Naive thymus-derived CD8-positive, alpha-beta T cell (primary cell): ENCODE measurements around the gene PRKCD. TPM values are rescaled to one million over a fixed set of nuclear protein-coding genes. Genes with fewer than 3 reads are reported as not detected.

Source experiments
- ATAC-seq, 2 donors: fragments of 150-1000 bp; cut with Tn5 transposase in 1 of 2; sonication (Bioruptor Pico), chemical (Tn5 transposase) in 1 of 2; 1 replicate in 1 of 2; 2 replicates in 1 of 2; pipeline ENCODE4 v1.10.0; 2021; ENCODE audit warnings: mild to moderate bottlenecking in 2 of 2, moderate library complexity in 2 of 2
- POLR2A ChIA-PET: fragments of 350-600 bp; sonication (Branson Sonifier 250); formaldehyde crosslinking; loops from one replicate; lab custom pipeline; 2021; ENCODE audit warnings: antibody characterized with exemption; lab: Charles Lee
- DNase-seq, 10 donors: peaks; one replicate each; pipeline versions ENCODE4 v3.0.0 to v3.0.0-alpha.2; 2020 to 2022
- H3K27ac Mint-ChIP-seq, 10 donors: one replicate each; pipeline ENCODE4 v1.8.0; 2020 to 2022; ENCODE audit warnings: mild to moderate bottlenecking in 10 of 10, mixed read lengths in 10 of 10, moderate library complexity in 4 of 10, inconsistent platforms in 1 of 10
- H3K27me3 Mint-ChIP-seq, 5 donors: one replicate each; pipeline ENCODE4 v1.8.0; 2021 to 2022; ENCODE audit warnings: mixed read lengths in 5 of 5
- H3K36me3 Mint-ChIP-seq, 3 donors: one replicate each; pipeline ENCODE4 v1.8.0; 2020 to 2022; ENCODE audit warnings: mixed read lengths in 3 of 3, mild to moderate bottlenecking in 2 of 3, inconsistent platforms in 1 of 3
- H3K4me1 Mint-ChIP-seq, 4 donors: one replicate each; pipeline ENCODE4 v1.8.0; 2021 to 2022; ENCODE audit warnings: mixed read lengths in 4 of 4
- H3K4me3 Mint-ChIP-seq, 10 donors: one replicate each; pipeline ENCODE4 v1.8.0; 2020 to 2022; ENCODE audit warnings: mild to moderate bottlenecking in 10 of 10, mixed read lengths in 10 of 10, moderate library complexity in 6 of 10, inconsistent platforms in 1 of 10
- H3K9me3 Mint-ChIP-seq, 9 donors: one replicate each; pipeline ENCODE4 v1.8.0; 2020 to 2022; ENCODE audit warnings: mixed read lengths in 9 of 9, mild to moderate bottlenecking in 3 of 9, inconsistent platforms in 1 of 9, moderate library complexity in 1 of 9
- polyA plus RNA-seq, 3 donors: library from polyadenylated mRNA; unstranded; fragments of 300-500 nt; fragmentation: Illumina TruSeq; gene quantifications; one replicate each; pipeline ENCODE4 v1.2.3, GENCODE V29; 2021
- total RNA-seq, 8 experiments: library from RNA in 2 of 8; stranded (reverse) in 2 of 8; gene quantifications; one replicate each; pipeline ENCODE4 v1.2.3 and lab custom pipeline; 2021 to 2026

Gene PRKCD
- total and polyA plus RNA-seq, 5 experiments from 2014 or later: 5.5 to 12.2 (median 11.0) TPM

GRCh38 chr3:53151870-53152660 lies 8.9 kb upstream of the PRKCD start:
- POLR2A ChIA-PET: no interaction called here
- ATAC-seq: no peak
- no peaks in the 10 kb centered on the region for H3K36me3 Mint-ChIP-seq
- no peaks in the 10 kb centered on the region for H3K9me3 Mint-ChIP-seq
- peaks cover 10 to 46% (median 25%) of the 10 kb centered on the region in 5 donors for H3K27me3 Mint-ChIP-seq
- H3K4me1 Mint-ChIP-seq: no peaks in the 10 kb centered on the region
- no peak overlapping the region for H3K27ac Mint-ChIP-seq
- no peak overlapping the region for H3K4me3 Mint-ChIP-seq
- no peak for DNase-seq

- H3K27ac Mint-ChIP-seq: peak overlapping the region in 1 of 10 donors; percentile 29
Observed at GRCh38 chr3:53153264-53153823, 7.7 kb upstream of the PRKCD start.

DNA sequence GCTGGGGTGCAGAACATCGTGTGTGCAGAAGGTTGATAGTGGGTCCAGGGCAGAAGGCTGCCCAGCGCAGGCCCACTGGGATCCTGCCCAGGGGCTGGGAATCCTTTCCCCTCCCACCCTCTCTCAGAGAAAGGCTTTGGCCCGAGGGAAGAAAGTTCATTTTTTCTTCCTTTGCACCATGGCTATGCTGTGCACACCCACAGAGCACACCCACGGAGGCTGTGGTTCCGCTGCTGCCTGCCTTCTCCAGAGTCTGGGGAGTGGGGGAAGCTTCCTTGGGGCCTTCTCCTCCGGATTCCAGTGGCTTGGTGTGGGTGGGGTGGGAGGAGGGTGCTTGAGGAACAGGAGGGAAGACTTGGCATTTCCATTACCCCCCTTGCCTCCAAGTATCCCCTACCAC lies 7.0 kb upstream of the PRKCD start:
- Mint-ChIP-seq H3K4me1 (peaks cover 0 to 11% (median under 1%) of the 10 kb centered on the region in 4 donors), H3K27me3 (peaks cover 12 to 55% (median 25%) of the 10 kb centered on the region in 5 donors), H3K9me3 (no peaks in the 10 kb centered on the region), H3K36me3 (no peaks in the 10 kb centered on the region), H3K4me3 (no peak overlapping the region), H3K27ac (peak overlapping the region in 1 of 10 donors; percentile 65)
- DNase-seq: no peak
- POLR2A ChIA-PET: no interaction called here
- no peak for ATAC-seq

More at GRCh38 chr3:53153264-53153823, 7.7 kb upstream of the PRKCD start:
- Mint-ChIP-seq H3K4me1 (peaks cover 0 to 4% (median under 1%) of the 10 kb centered on the region in 4 donors), H3K9me3 (no peaks in the 10 kb centered on the region), H3K36me3 (no peaks in the 10 kb centered on the region), H3K27me3 (peaks cover 12 to 55% (median 25%) of the 10 kb centered on the region in 5 donors), H3K4me3 (no peak overlapping the region)
- no peak for DNase-seq
- ATAC-seq: no peak
- POLR2A ChIA-PET: no interaction called here

DNA sequence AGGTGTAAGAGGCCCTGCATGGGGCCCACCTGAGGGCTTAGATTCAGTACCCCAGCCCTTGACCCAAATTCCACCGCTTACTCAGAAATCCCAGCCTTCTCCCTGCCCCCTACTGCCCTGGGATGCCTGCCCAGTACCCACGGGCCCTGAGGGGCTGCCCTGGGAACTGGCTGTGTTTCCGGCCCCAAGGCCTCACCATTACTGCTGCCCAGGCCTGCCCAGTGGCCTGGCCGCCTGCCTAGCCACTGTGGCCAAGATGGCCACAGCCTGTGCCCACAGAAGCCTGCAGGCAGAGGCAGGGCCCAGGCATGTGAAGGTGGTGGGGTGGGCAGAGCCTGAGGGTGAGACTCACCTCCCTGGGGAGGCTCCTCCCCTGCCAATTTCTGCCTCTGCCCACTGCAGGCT lies 6.1 kb upstream of the PRKCD start:
- ATAC-seq (no peak), DNase-seq (no peak)
- Mint-ChIP-seq H3K27ac (no peak overlapping the region), H3K27me3 (peaks cover 12 to 55% (median 22%) of the 10 kb centered on the region in 5 donors), H3K9me3 (no peaks in the 10 kb centered on the region), H3K4me1 (peaks cover 1 to 15% (median 1%) of the 10 kb centered on the region in 4 donors), H3K4me3 (no peak overlapping the region), H3K36me3 (no peaks in the 10 kb centered on the region)
- POLR2A ChIA-PET: no interaction called here

- POLR2A ChIA-PET: interaction anchor here (0.5 kb wide), 1 partner anchor 9 kb away, joined by 3 read pairs; no protein-coding TSS in a partner anchor
- H3K4me3 Mint-ChIP-seq: peak overlapping the region in 1 of 10 donors; percentile 41
- H3K4me1 Mint-ChIP-seq: peaks cover 6 to 21% (median 8%) of the 10 kb centered on the region in 4 donors
- DNase-seq: no peak
- H3K36me3 Mint-ChIP-seq: no peaks in the 10 kb centered on the region
- H3K27me3 Mint-ChIP-seq: peaks cover 12 to 55% (median 22%) of the 10 kb centered on the region in 5 donors
- no peak for ATAC-seq
- no peaks in the 10 kb centered on the region for H3K9me3 Mint-ChIP-seq
- H3K27ac Mint-ChIP-seq: no peak overlapping the region
Observed at GRCh38 chr3:53155760-53156159, 5.2 kb upstream of the PRKCD start.

DNA sequence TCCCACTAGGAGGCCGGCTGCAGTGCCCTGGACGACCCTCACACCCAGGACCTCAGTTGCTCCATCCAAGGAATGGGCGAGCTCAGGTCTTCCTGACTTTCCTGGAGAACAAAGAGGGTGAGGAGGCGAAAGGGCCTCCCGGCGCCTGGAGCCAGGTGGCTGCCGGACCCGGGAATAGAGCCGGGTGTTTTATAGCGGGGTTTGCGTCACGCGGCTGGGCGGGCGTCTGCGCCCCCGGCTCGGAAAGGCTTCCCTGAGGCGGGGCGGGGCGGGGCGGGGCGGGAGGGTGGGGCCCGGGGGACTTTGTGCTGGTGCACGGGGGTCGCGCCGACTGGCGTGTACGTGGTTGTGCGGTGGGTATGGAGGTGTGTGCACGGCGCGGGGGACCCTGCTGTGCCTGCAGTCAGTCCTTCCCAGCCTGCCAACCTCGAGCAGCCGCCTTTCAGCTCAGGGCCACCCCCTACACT lies 4.6 kb upstream of the PRKCD start:
- peaks cover 6 to 21% (median 8%) of the 10 kb centered on the region in 4 donors for H3K4me1 Mint-ChIP-seq
- no peaks in the 10 kb centered on the region for H3K9me3 Mint-ChIP-seq
- no peak overlapping the region for H3K4me3 Mint-ChIP-seq
- ATAC-seq: no peak
- peaks cover 12 to 55% (median 22%) of the 10 kb centered on the region in 5 donors for H3K27me3 Mint-ChIP-seq
- POLR2A ChIA-PET: interaction anchor here (1.2 kb wide), 1 partner anchor 9 kb away, joined by 4 read pairs; no protein-coding TSS in a partner anchor
- no peak for DNase-seq
- H3K36me3 Mint-ChIP-seq: no peaks in the 10 kb centered on the region
- H3K27ac Mint-ChIP-seq: no peak overlapping the region

DNA sequence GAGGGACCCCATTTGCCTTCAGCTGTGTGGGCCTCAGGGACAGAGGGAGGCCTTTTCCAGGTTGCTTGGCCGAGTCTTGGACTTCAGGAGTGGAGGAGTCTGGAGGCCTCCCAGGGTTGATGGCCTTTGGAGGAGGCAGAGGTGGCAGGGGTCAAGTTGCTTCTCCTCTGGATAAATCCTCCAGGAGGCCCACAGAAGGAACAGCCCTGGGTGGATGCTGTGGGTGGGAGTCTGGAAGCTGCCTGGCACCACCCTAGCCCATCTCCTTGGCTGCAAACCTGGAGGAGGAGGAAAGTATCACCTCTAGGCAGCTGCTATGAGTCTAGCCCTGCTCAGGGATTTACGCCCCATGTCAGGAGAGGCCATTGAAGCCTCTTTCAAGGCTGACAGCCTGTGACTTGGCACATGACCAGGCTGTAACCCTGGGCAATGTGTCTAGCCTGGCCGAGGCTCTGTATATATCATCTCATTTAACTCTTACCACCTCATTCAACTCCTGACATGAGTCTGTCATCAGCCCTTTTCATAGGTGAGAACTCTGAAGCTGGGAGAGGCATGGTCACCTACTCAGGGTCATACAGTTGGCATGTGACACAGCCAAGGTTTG lies 2.9 kb upstream of the PRKCD start:
- Mint-ChIP-seq H3K4me1 (peaks cover 15 to 31% (median 20%) of the 10 kb centered on the region in 4 donors), H3K4me3 (peak overlapping the region in 1 of 10 donors; percentile 58), H3K36me3 (no peaks in the 10 kb centered on the region), H3K27ac (peak overlapping the region in 1 of 10 donors; percentile 59), H3K9me3 (no peaks in the 10 kb centered on the region), H3K27me3 (peaks cover 12 to 47% (median 19%) of the 10 kb centered on the region in 5 donors)
- DNase-seq (no peak), ATAC-seq (no peak)
- POLR2A ChIA-PET: no interaction called here

- H3K27me3 Mint-ChIP-seq: peaks cover 5 to 40% (median 13%) of the 10 kb centered on the region in 5 donors
- peaks cover 18 to 38% (median 25%) of the 10 kb centered on the region in 4 donors for H3K4me1 Mint-ChIP-seq
- H3K36me3 Mint-ChIP-seq: no peaks in the 10 kb centered on the region
- POLR2A ChIA-PET: no interaction called here
- no peak for DNase-seq
- ATAC-seq: no peak
- H3K27ac Mint-ChIP-seq: peak overlapping the region in 2 of 10 donors; percentile 2 to 13
- peak overlapping the region in 5 of 10 donors; percentile 22 to 61 (median 45) for H3K4me3 Mint-ChIP-seq
- H3K9me3 Mint-ChIP-seq: no peaks in the 10 kb centered on the region
Observed at GRCh38 chr3:53158765-53159155, 2.2 kb upstream of the PRKCD start.

GRCh38 chr3:53159156-53160060 lies 1.6 kb upstream of the PRKCD start:
- peaks cover 18 to 38% (median 25%) of the 10 kb centered on the region in 4 donors for H3K4me1 Mint-ChIP-seq
- H3K36me3 Mint-ChIP-seq: no peaks in the 10 kb centered on the region
- H3K27ac Mint-ChIP-seq: peak overlapping the region in 5 of 10 donors; percentile 13 to 87 (median 83)
- POLR2A ChIA-PET: interaction anchor here (1.2 to 2.4 kb wide), 2 partner anchors 28 to 34 kb away, joined by 3 to 7 read pairs; no protein-coding TSS in a partner anchor
- no peaks in the 10 kb centered on the region for H3K9me3 Mint-ChIP-seq
- peaks cover 5 to 34% (median 9%) of the 10 kb centered on the region in 5 donors for H3K27me3 Mint-ChIP-seq
- peak overlapping the region in 8 of 10 donors; percentile 45 to 92 (median 85) for H3K4me3 Mint-ChIP-seq
- ATAC-seq (no peak), DNase-seq (no peak)

DNA sequence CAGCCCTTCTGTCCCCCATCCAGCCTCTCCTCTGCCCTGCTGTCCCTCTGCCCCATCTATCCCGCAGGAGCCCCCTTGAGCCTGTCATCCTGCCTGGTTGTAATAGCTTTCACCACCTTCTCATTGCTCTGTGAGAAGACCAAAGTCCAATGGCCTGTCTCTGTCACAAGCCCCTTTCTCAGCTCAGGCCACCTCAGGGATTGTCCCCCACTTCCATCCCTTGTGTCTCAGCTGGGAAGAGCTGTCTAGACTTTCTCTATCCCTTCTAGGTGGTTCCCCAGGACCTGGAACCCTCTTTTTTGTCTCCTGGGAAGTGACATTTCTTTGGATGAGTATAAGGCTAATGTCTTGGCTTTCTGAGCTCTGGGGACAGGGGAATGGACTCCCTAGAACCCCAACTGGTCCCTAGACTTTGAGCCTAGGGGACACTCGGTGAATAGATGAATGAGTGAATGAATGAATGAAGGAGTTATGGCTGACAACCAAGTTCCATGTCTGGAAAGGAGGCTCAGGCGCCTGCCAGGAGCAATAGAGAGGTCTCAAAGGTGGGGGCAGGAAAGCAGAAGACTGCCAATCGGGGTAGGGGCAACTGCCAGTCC lies 849 bp upstream of the PRKCD start:
- Mint-ChIP-seq H3K27ac (peak overlapping the region; percentile 38 to 94 (median 83)), H3K36me3 (no peaks in the 10 kb centered on the region), H3K27me3 (peaks cover 5 to 26% (median 9%) of the 10 kb centered on the region in 5 donors), H3K9me3 (no peaks in the 10 kb centered on the region), H3K4me1 (peaks cover 18 to 41% (median 26%) of the 10 kb centered on the region in 4 donors), H3K4me3 (peak overlapping the region; percentile 79 to 92 (median 86))
- ATAC-seq: no peak
- POLR2A ChIA-PET: interaction anchor here (1.2 to 2.4 kb wide), 3 partner anchors 29 to 35 kb away, joined by 3 to 7 read pairs (median 4); no protein-coding TSS in a partner anchor
- DNase-seq: no peak

DNA sequence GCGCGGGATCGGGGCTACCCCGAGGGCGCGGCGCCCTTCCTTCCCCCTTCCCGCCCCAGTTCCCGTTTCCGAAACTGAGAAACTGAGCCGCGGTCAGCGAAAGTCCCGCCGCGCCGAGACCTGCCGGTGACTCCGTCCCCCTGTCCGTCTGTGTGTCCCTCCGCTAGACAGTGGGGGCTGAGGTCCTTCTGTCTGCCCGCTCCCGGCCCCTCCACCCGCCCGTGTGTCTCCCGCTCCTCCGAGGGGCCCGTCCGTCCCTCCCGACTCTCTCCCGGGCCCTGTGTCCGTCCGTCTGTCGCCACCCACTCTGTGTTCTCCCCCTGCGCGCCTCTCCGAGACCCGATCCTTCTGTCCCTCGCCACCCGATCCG lies 426 bp downstream of the PRKCD start:
- Mint-ChIP-seq H3K4me3 (peak overlapping the region; percentile 81 to 93 (median 87)), H3K9me3 (no peaks in the 10 kb centered on the region), H3K4me1 (peaks cover 21 to 53% (median 31%) of the 10 kb centered on the region in 4 donors), H3K27ac (peak overlapping the region in 8 of 10 donors; percentile 52 to 88 (median 71)), H3K27me3 (peaks cover 0 to 13% (median 4%) of the 10 kb centered on the region in 5 donors), H3K36me3 (no peaks in the 10 kb centered on the region)
- ATAC-seq (peak in 1 of 2 donors; percentile 7), DNase-seq (peak in 1 of 10 donors; percentile 3)
- POLR2A ChIA-PET: interaction anchor here (1.4 to 2.4 kb wide), 2 partner anchors 30 to 32 kb away, joined by 4 to 7 read pairs; no protein-coding TSS in a partner anchor
